Osteoblast (primary cell): Measurements from ENCODE around the gene DPH1. TPM values are rescaled to one million over a fixed set of nuclear protein-coding genes. Genes with fewer than 3 reads are reported as not detected.
"Not testable (repeated sequence)": the region's sequence is repeated elsewhere in the genome, so short reads cannot be mapped to it uniquely, and the experiment has no call there.

Experiments used
- DNase-seq: peaks from one replicate; pipeline ENCODE4 v3.0.0; 2011; ENCODE audit warnings: low spot score, mixed read lengths; ENCODE audit not compliant: insufficient read length; ENCODE audit errors: missing footprints
- H2AFZ ChIP-seq: 2 replicates; pipeline ENCODE4 v1.6.0; 2011; ENCODE audit warnings: mild to moderate bottlenecking, low read length
- H3K27ac ChIP-seq: 2 replicates; pipeline ENCODE4 v1.5.1; 2011; ENCODE audit warnings: mild to moderate bottlenecking, low read depth, low read length, moderate library complexity
- H3K27me3 ChIP-seq: 2 replicates; pipeline ENCODE4 v1.6.0; 2012; ENCODE audit warnings: mild to moderate bottlenecking, control low read depth, inconsistent platforms, low read length, moderate library complexity; ENCODE audit not compliant: insufficient read depth
- H3K36me3 ChIP-seq: 2 replicates; pipeline ENCODE4 v1.5.1; 2011; ENCODE audit warnings: mild to moderate bottlenecking, low read length, control low read depth, moderate library complexity; ENCODE audit not compliant: insufficient read depth
- H3K4me1 ChIP-seq: 2 replicates; pipeline ENCODE4 v1.5.1; 2011; ENCODE audit warnings: mild to moderate bottlenecking, low read length, control low read depth, moderate library complexity; ENCODE audit not compliant: insufficient read depth
- H3K4me2 ChIP-seq: 2 replicates; pipeline ENCODE4 v1.6.0; 2011; ENCODE audit warnings: mild to moderate bottlenecking, low read length; ENCODE audit not compliant: insufficient read depth
- H3K4me3 ChIP-seq: fragments of 200-600 bp; sonication (generic); 3 replicates; pipeline ENCODE4 v1.5.1; 2012; ENCODE audit warnings: mild to moderate bottlenecking, low read length, inconsistent platforms; ENCODE audit not compliant: insufficient read depth
- H3K79me2 ChIP-seq: 2 replicates; pipeline ENCODE4 v1.6.0; 2012; ENCODE audit warnings: mild to moderate bottlenecking, low read length, control low read depth, inconsistent platforms; ENCODE audit not compliant: insufficient read depth
- H3K9me3 ChIP-seq: 2 replicates; pipeline ENCODE4 v1.5.1; 2011; ENCODE audit warnings: low read depth, low read length, control low read depth
- H4K20me1 ChIP-seq: 2 replicates; pipeline ENCODE4 v1.6.0; 2012; ENCODE audit warnings: mild to moderate bottlenecking, low read length, control low read depth; ENCODE audit not compliant: insufficient read depth
- CTCF ChIP-seq: IDR thresholded peaks from 2 replicates; pipeline ENCODE4 v1.5.1; 2011; ENCODE audit warnings: mild to moderate bottlenecking, low read depth, low read length, moderate library complexity; ENCODE audit errors: extremely low read depth
- total RNA-seq: library from RNA; depleted of rRNA; stranded (reverse); fragments of >200 nt; gene quantifications from 2 replicates; pipeline ENCODE4 v1.2.3, GENCODE V29; 2012

Gene DPH1
- total RNA-seq, 1 donor = 63.7 TPM

- H3K4me1 ChIP-seq = peaks cover 21% of the 10 kb centered on the region
- no peaks in the 10 kb centered on the region for H3K9me3 ChIP-seq
- no peaks in the 10 kb centered on the region for H3K36me3 ChIP-seq
- no peaks in the 10 kb centered on the region for H3K27me3 ChIP-seq
- no peaks in the 10 kb centered on the region for H4K20me1 ChIP-seq
- H3K27ac ChIP-seq = no peak overlapping the region
- TF ChIP-seq CTCF = no peak
- peak; percentile 65 for DNase-seq
- no peaks in the 10 kb centered on the region for H3K79me2 ChIP-seq
- H2AFZ ChIP-seq = no peak overlapping the region
- no peak overlapping the region for H3K4me2 ChIP-seq
- no peak overlapping the region for H3K4me3 ChIP-seq
Observed at GRCh38 chr17:2009737-2010136, 20.2 kb upstream of the DPH1 start.

- Histone ChIP-seq H4K20me1 (no peaks in the 10 kb centered on the region), H3K27me3 (no peaks in the 10 kb centered on the region), H3K9me3 (no peaks in the 10 kb centered on the region), H3K36me3 (no peaks in the 10 kb centered on the region), H3K79me2 (no peaks in the 10 kb centered on the region), H3K27ac (no peak overlapping the region), H2AFZ (peak overlapping the region; percentile 92), H3K4me3 (peak overlapping the region; percentile 43), H3K4me1 (peaks cover 21% of the 10 kb centered on the region), H3K4me2 (peak overlapping the region; percentile 63)
- DNase-seq = peak; percentile 96
- TF ChIP-seq CTCF = no peak
Observed at GRCh38 chr17:2011411-2012371, 18.3 kb upstream of the DPH1 start.

DNA sequence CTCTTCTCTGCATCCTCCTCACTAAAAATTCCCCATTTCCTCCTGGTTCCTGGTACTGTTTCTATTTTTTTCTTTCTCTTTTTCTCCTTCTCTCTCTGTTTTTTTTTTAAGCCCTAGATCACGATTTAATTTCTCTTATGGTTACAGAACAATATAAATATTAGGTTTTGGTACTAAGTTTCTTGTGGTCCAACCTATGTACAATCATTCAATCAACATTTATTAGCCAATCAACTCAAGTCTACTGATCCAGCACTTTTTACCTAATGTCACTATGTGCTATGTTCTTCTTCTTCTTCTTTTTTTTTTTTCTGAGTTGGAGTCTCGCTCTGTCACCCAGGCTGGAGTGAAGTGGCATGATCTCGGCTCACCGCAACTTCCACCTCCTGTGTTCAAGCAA lies 17.5 kb upstream of the DPH1 start:
- Histone ChIP-seq H2AFZ (peak overlapping the region; percentile 92), H3K4me3 (no peak overlapping the region), H3K4me1 (peaks cover 21% of the 10 kb centered on the region), H3K79me2 (no peaks in the 10 kb centered on the region), H3K27me3 (peaks cover 3% of the 10 kb centered on the region), H3K9me3 (no peaks in the 10 kb centered on the region), H4K20me1 (no peaks in the 10 kb centered on the region), H3K27ac (no peak overlapping the region), H3K4me2 (peak overlapping the region; percentile 63), H3K36me3 (no peaks in the 10 kb centered on the region)
- TF ChIP-seq CTCF = no peak
- DNase-seq = no peak

DNA sequence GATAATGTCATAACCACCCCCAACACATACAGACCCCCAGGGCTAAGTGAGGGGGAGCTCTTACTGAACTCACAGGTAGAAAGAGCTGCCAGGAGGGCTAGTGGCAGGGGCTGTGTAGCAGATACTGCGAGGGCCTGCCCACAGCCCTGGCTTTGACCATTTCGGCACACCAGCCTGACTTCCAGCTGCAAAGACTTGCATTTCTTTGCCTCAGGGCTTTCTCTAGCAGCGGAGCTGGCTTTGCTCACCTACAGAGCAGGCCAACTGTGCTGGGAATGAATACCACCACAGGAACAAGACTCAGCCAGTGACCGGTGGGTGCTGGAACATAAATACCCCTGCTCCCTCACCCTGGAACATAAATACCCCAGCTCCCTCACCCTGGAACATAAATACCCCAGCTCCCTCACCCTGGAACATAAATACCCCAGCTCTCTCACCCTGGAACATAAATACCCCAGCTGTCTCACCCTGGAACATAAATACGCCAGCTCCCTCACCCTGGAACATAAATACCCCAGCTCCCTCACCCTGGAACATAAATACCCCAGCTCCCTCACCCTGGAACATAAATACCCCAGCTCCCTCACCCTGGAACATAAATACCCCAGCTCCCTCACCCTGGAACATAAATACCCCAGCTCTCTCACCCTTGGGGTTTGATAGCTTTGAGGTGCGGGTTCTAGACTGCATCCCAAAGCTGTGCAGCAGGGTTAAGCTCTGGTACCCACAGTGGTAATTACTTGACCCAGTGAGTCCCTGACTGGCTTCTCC lies 16.5 kb upstream of the DPH1 start:
- DNase-seq = peak; percentile 23
- H3K79me2 ChIP-seq, H3K27me3 ChIP-seq, H3K36me3 ChIP-seq, H3K27ac ChIP-seq, H3K4me2 ChIP-seq, H2AFZ ChIP-seq, H3K4me3 ChIP-seq, H4K20me1 ChIP-seq, H3K9me3 ChIP-seq: not testable (repeated sequence)
- H3K4me1 ChIP-seq = peaks cover 21% of the 10 kb centered on the region
